ENCODE results near the gene OR2L13.
"Not testable (repeated sequence)": the region's sequence is repeated elsewhere in the genome, so short reads cannot be mapped to it uniquely, and the experiment has no call there.

Gene OR2L13, protein sequence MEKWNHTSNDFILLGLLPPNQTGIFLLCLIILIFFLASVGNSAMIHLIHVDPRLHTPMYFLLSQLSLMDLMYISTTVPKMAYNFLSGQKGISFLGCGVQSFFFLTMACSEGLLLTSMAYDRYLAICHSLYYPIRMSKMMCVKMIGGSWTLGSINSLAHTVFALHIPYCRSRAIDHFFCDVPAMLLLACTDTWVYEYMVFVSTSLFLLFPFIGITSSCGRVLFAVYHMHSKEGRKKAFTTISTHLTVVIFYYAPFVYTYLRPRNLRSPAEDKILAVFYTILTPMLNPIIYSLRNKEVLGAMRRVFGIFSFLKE

DNA sequence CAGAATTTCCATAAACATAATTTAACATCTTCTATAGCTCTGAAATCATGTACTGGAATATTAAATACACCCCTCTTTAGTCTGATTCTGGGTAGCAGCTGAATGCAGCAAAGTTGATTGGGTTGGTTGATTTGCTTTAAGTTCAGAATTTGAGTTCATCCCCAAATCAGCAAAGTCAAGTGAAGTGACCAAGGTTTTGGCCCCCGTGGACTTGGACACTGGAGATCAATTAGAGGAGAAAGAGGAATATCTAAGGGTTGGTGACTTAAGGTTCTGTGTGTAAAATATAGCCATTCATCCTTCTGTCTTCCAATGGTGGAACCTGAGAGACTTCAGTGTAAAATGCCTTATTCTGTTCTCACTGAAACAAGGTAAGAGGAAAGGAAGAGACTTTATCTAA is at the start of gene OR2L13:
Gene OR2L13, plus strand, starts transcription at position 301 of the 400 bp plus-strand sequence. CDS start 4,192 bp downstream, outside the sequence.
- DNase-seq (ENCODE audit: low read depth, low spot score) = no peak

DNA sequence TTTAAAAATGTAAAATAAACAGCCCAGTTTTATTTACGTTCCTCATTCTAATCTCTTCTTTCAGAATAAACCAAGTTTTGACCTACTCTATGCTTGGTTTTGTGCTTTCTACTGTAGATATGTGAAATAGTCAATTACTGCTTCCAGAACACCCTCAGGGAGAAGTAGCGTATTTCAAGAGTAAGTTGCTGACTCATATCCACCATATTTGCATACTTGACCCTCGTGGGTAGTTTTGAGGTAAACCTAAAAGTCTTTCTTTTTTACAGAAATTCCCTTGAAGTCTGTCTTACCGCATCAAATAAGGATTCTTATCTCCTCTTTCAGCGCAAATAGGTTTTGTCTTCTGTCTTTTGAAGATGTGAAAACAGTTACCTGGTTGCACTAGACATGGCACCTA is 49.8 kb upstream of the OR2L13 start:
- no peak for DNase-seq (ENCODE audit: low read depth, low spot score)

DNA sequence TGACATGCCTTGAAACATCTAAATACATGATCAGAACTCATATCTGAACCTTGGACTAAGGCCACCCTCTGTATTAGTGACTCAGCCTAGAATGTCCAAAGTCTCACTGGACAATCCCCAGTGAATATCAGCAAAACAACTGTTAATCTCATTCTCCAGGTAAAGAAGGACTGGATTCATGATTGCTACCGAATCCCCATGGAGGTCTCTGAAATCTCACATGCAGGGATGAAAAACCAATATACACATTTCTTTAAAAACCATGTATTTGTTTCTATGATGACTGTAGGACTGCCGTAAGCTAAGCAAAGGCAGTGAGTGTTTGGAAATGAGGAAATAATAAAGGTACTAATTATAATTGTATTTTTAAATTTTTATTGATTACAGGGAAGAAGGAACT is 48.4 kb upstream of the OR2L13 start, which contains the start of gene OR2L3:
Gene OR2L3, plus strand, starts transcription at position 301 of the 400 bp plus-strand sequence. CDS start 13,846 bp downstream, outside the sequence.
- DNase-seq (ENCODE audit: low read depth, low spot score) = no peak

DNA sequence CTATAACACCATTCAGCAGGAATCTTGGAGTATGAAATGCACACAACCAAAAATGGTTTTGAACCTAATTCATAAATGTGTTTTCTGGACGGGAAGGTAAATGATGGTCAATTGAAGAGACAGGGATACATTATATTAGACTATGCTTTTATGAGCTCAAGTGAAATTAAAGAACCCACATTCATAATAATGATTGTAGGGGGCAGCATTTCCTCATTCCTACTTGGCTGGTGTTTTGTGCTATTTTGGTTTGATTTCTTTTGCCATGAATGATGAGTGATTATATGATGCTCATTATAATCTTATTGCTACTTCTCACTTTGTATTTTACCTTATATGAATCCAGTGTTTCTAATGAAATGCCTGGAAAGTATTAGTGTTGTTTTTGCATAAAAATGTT is 48.0 kb upstream of the OR2L13 start:
- DNase-seq (ENCODE audit: low read depth, low spot score) = no peak

DNA sequence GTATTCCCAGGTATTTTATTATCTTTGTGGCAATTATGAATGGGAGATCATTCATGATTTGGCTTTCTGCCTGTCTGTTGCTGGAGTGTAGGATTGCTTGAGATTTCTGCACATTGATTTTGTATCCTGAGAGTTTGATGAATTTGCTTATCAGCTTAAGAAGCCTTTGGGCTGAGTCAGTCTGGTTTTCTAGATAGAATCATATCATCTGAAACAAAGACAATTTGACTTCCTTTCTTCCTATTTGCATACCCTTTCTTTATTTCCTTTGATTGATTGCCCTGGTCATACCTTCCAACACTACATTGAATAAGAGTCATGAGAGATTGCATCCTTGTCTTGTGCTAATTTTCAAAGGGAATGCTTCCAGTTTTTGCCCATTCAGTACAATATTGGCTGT is 40.3 kb upstream of the OR2L13 start:
- no peak for DNase-seq (ENCODE audit: low read depth, low spot score)

DNA sequence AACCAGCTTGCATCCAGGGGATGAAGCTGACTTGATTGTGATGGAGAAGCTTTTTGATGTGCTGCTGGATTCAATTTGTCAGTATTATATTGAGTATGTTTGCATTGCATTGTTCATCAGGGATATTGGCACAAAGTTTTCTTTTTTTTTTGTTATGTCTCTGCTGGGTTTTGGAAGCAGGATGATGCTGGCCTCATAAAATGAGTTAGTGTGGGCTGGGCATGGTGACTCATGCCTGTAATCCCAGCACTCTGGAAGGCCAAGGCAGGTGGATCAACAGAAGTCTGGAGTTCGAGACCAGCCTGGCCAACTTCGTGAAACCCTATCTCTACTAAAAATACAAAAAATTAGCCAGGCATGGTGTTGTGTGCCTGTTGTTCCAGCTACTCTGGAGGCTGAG is 39.7 kb upstream of the OR2L13 start:
- no peak for DNase-seq (ENCODE audit: low read depth, low spot score)

DNA sequence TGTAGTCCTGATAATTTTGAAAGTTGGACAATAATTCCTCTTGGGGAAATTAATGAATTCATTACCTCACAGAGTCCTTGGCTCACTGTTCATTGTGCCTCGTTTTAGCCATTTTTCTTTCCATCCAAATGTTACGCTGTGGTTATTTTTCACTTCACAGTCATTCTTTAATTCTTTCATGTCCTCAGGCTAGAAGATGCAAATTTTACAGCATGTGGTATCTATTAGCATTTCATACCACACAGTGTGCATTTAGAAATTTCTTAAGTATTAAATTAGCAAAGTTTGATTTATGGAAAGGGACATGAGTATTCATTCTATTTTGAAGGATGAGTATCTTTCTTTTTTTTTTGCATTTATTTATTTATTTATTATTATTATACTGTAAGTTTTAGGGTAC is 29.9 kb upstream of the OR2L13 start:
- no peak for DNase-seq (ENCODE audit: low read depth, low spot score)

DNA sequence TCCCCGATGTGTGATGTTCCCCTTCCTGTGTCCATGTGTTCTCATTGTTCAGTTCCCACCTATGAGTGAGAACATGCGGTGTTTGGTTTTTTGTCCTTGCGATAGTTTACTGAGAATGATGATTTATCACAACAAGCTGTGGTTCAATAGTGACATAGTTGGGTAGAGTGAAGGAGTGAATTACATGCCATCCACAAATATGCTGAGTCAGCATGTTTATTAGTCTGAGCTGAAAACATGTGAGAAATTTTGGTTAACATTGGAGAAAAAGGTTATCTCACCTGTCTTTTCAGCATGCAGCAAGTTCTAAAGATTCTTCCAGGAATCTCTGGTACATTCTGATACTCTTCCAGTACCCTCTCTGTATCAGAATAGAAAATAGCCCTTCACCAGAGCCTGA is 29.4 kb upstream of the OR2L13 start:
- DNase-seq (ENCODE audit: low read depth, low spot score) = no peak

DNA sequence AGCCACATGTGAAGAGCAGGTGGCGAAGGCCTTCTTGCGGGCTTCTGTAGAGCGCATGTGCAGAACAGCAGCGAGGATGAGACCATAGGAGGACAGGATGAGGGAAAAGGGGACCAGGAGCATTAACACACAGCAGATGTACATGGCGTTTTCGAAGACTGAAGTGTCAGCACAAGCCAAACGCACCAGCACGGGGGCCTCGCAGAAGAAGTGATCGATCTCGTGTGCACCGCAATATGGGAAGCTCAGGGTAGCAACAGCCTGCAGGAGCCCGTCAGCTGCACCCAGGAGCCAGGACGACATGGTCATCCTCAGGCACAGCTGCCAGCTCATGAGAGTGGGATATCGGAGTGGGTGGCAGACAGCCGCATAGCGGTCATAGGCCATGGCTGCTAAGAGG is 11.1 kb upstream of the OR2L13 start:
- not testable (repeated sequence) for DNase-seq (ENCODE audit: low read depth, low spot score)

DNA sequence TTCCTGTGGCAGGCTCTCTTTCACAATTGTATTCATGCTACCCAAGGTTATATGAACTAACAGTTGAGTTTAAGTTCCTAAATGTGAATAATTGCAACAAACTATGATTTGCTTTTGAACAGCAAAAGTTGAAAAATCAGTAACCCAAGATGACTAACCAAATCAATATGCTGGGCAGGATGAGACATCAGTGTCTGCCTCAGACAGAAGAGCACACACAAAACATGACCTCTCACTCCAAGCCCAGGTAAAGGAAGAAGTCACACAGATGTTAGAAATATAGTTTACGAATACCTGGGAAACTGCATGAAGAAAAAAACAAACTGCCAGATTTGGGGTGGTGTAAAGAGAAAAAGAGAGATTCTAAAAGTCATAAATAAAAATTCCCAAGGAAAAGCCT is 3.5 kb downstream of the OR2L13 start:
- DNase-seq (ENCODE audit: low read depth, low spot score) = no peak

DNA sequence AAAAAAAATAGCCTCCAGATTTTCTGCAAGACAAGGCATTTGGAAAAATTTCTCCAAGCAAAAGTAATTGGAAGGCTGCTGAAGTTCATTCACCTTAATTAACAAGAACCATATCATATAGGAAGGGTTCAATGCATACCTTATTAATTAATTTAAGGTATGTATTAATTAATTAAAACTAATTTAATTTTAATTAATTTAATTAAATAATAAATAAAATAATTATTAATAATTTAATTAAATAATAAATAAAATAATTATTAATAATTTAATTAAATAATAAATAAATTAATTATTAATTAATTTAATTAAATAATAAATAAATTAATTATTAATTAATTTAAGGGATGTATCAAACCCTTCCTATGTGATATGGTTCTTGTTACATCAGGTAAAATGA is 7.9 kb downstream of the OR2L13 start:
- DNase-seq (ENCODE audit: low read depth, low spot score) = no peak

DNA sequence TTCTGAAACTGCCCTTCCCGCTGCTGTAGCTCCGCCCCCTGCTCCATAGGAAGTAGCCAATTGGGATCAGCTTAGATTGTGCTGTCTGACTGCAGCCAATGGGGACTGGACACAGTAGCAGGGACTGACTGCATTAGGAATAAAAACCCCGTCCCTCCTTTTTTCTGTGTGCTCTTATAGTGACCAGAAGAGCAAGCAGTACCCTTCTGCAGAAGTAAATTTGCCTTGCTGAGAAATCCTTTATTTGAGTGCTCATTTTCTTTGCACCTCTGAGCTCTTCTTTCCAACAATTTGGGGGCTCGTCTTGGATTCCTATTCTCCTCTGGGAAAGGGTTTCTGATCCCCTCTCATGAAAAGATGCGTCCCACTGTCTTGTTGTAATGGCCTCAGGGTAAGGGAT is 16.2 kb downstream of the OR2L13 start:
- no peak for DNase-seq (ENCODE audit: low read depth, low spot score)

DNA sequence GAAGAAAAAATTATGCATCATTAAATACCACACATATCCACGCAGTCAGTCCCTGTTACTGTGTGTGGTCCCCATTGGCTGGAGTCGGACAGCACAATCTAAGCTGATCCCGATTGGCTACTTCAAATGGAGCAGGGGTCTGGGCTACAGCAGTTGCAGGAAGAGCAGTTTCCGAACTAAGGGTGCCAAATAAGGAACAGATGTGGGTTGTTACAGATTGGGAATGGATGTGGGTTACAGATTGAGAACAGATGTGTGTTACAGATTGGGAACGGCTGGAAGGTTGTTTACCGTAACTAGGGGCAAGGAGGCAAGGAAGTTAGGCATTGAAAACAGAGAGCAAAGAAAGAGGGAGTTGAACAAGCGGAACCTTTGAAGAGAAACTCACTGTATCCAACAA is 19.9 kb downstream of the OR2L13 start:
- DNase-seq (ENCODE audit: low read depth, low spot score) = no peak

DNA sequence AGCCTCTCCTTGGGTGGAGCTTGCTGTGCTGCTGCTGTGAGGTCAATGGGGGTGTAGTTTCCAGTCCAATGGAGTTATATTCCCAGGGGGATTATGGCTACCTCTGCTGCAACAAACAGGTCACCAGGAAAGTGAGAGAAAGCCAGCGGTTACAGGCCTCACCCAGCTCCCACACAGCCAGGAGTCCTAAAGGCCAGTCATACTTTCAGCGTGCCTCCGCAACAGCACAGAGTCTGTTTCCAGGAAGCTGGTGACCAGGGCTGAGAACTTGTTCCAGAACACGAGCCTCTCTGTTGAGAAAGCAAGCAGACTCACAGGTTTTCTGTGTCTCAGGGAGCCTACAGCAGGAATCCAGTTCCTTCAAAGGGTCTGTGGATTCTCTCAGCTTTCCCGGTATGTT is 32.7 kb downstream of the OR2L13 start:
- DNase-seq (ENCODE audit: low read depth, low spot score) = no peak

DNA sequence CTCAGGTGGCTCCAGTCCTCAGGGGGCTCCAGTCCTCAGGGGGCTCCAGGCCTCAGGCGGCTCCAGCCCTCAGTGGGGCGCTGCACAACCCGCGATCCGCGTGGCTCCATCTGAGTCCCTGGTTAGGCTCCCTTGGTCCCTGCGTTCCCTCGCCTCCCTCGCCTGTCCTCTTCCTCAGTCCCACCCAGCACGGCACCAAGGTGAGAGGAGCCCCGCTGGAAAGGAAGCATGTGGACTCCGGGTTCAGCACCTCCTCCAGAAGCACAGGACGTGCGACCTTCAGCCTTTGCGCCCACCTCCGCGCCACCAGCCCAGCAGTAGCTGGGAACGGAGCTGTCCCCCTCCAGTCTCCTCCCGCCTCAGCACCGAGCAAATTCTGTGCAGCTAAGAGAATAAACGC is 41.8 kb downstream of the OR2L13 start:
- DNase-seq (ENCODE audit: low read depth, low spot score) = no peak

DNA sequence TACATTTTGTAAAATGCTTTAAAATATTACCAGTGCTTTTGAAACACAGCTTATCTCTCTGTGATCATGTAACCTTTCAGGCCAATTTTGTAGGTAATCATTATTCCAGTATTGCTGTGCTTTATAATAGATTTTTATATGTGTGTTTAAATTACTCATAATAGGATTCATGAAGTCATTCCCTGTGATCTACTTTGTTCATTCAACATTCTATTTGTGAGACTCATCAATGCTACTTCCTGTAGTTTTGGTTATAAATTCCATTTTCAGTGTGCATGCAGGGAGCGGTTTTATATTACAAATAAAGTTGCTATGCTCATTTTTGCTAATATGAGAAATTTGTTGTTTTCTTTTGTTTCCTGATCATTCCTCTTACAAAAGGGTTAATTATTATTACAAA is 45.9 kb downstream of the OR2L13 start:
- no peak for DNase-seq (ENCODE audit: low read depth, low spot score)

DNA sequence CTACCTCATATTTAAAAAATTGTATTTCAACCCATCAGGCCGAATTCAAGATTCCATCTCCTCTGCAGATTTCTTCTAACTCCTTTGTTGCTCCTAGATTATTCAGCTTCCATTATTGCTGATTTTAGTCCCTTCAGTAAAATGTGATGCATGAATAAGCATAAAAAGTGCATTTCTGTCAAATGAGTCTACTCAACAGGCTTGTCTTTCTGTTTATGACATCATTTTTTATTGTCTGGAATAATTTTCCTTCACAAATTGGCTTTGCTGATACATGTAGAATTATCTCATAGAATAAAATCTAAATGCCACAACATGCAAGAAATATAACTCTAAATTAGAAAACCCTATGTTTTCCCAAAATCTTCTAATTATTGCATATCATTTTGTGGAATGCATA is 48.3 kb downstream of the OR2L13 start:
- DNase-seq (ENCODE audit: low read depth, low spot score) = no peak

DNA sequence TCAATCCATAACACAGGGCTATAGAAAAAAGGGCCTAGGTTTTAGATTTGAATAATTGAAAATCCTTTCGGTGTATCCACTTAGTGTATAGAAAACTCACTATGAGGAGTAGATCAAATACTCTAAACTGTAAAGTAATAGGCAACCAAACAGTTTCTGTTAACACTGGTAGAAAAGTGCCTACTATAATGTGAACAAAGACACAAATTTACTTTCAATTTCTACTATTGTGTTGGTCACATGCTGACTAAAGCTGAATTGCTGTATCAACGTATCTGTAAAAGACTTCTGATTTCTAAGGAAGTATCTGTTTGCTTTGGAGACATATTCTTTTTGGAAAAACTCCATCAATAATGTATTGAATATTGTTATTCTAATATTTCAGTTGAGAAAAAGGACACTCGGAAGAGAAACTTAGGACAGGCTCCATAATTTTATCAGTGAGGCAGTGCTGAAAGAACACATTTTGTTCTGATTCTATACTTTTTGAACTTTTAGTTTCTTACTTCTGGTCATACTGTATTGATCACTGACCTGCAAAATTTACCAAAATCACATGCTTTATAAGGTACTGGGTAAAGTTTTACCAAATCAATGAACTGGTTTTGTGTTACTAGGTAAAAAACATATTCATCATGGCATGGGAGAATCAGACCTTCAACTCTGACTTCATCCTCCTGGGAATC is 49.7 kb downstream of the OR2L13 start, which contains the start of gene OR2M5:
Gene OR2M5, plus strand, starts transcription at position 636 of the 686 bp plus-strand sequence. Its CDS starts 0 bp downstream, at position 636.
- DNase-seq (ENCODE audit: low read depth, low spot score) = no peak
